ENCODE measurements around the gene PPFIA2.

The PPFIA2 gene

DNA sequence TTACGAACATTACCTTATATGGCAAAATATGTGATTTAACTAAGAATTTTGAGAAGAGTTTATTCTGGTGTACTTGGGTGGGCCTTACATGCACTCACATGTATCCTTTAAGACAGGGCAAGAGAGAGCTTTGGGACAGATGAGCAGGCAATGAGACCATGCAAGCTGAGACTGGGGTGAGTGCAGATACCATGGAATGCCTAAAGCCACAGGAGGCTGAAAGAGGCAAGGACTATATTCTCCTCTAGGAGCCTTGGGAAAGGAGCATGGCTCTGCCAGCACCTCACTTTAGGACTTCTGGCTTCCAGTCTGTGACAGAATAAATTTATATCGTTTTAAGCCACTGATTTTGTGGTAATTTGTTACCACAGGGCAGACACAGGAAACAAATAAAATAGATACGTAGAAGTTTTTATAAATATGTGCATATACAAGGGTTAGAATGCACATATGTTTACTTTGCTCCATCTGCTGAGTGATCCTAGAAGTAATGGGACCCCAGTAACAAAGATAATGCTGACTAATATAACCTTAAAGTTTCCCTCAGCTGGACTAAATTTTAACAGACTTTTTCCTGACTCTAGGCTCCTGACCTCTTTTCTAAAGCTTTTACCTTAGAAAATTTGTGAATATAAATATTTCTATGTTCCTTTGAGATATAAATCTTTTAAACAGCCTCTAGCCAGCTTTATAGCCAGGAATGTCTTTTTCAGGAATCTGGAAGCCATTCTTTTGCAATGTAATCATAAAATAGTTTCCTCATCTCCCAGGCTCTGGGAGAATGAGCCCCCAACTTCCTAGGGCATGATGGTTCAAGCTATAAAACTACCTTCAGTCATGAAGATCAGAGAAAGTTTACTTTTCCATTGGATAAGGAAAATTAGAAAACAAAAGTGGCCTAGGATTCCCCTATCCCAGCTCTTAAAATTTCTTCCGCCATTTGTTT lies 216.8 kb downstream of the PPFIA2 start:
- no peak for DNase-seq

- DNase-seq: no peak
Observed at GRCh38 chr12:81541121-81541520, 218.0 kb downstream of the PPFIA2 start.

- DNase-seq: no peak
Observed at GRCh38 chr12:81539279-81539678, 219.9 kb downstream of the PPFIA2 start.

GRCh38 chr12:81533054-81533453 lies 226.1 kb downstream of the PPFIA2 start:
- no peak for DNase-seq

- no peak for DNase-seq
Observed at GRCh38 chr12:81530352-81530751, 228.8 kb downstream of the PPFIA2 start.

DNA sequence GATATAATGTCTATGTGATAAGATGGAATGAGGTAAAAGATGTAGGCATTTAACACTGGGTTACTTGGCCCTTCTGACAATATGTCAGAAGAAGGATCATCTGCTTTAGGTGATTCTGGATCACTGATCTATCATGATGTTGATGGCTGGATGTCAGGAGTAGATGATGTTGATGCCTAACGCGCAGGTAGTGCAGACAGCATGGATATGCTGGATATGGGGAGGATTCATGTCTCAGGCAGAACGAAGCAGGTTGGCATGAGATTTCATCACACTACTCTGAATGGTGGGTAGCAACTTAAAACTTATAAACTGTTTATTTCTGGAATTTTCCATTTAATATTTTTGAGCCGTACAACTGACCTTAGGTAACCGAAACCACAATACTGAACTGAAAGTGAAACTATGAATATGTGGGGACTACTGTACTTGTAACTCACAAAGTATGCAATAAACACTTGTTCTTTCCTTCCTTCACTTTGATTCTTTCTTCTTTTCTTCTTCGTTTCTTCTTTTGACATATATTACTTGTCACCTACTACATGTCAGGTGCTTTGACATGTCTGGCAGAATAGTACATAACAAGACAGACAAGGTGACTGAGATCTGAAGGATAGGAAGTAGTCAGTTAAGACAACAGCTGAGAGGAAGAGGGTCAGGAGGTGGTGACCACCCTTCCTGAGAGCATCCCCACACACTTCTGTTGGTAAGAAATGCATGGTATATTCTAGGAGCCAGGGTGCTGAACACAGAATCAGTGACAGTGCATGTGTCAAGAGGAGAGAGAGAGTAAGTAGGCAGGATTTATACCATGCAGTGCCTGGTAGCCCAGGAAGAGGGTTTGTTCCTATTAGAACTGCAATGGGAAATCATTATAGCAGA lies 238.8 kb downstream of the PPFIA2 start:
- DNase-seq: no peak

- DNase-seq: no peak
Observed at GRCh38 chr12:81518638-81519037, 240.5 kb downstream of the PPFIA2 start.

DNA sequence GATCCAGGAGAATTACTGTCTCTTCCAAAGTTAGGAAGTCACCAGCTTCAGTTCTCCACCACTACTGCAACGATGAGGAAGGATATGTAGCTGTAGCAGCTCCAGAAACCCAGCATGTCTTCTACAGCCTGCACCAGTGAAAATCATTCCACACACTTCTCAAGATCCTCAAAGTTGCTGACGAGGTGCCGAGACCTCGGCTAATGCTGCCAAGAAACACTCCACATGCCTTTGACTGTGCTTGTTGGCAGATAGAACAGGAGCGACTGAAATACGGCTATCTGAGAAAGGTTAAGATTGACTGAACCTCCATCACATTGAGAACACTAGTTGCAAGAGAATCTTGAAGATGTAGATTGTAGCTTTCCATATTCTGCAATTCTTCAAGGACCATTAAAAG lies 241.9 kb downstream of the PPFIA2 start:
- DNase-seq: no peak

DNA sequence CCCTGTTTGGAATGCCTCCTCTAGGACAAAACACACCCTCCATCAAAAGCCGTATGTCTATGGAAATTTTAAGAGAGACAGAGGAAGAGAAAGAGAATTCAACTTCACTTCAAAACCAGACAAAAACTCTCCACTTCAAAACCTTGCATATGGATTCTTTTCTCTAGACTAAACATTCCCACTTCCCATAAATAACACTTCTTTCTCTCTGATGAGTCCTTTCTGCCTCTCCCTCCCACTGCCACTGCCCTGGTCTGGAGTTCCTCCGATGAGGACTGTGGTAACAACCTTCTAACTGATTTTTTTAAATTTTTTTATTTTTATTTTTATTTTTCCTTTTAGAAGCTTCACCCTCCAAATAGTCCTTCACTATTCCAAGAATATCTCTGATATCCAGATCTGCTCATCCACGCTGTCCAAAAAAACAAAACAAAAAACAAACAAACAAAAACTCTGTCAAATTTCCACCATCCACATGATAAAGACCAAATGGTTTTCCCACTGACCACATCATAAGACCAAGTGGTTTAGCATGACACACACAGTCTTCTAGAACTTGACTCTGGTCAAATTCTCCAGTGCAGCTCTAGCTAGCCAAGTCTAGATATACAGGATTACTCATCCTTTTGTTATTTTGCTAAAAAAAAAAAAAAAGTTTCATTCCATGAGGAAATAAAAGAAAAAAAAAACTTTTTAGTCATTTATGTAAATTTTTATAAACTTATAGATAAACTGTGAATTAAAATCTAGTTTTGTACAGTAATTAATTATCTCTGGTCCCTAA lies 256.0 kb downstream of the PPFIA2 start:
- no peak for DNase-seq

DNA sequence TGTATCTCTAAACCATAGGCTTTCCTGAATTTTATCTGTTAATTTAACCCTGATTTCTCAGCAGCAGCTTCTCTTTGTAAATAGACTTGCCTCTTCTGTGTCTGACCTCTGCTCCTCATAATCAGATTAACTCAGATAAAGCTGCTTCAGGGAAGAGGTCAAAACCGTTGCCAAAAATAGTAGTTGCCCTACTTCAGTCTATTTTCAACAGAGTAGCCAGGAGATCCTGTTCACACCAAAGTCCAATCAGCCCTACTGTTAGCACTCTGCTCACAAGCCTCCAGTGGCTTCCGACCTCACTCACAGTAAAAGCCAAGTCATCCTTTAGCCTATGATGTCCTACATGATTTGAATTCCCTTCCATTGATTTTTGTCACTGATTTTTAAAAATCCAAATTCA lies 258.4 kb downstream of the PPFIA2 start:
- no peak for DNase-seq

- DNase-seq: no peak
Observed at GRCh38 chr12:81499809-81500208, 259.3 kb downstream of the PPFIA2 start.

- DNase-seq: no peak
Observed at GRCh38 chr12:81492131-81492720, 266.9 kb downstream of the PPFIA2 start.

DNA sequence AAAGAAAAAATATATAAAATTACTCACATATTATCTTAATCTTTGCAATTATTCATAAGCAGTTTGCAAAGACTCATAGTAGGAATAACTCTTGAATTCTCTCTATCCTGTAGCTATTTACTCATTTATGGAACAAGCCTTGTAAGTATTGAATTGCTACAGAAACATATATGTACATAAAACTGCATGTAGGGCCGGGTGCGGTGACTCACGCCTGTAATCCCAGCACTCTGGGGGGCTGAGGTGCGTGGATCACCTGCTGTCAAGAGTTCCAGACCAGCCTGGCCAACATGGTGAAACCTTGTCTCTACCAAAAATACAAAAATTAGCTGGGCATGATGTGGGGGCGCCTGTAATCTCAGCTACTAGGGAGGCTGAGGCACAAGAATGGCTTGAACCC lies 286.2 kb downstream of the PPFIA2 start:
- no peak for DNase-seq

- DNase-seq: no peak
Observed at GRCh38 chr12:81470923-81471322, 288.2 kb downstream of the PPFIA2 start.

- DNase-seq: no peak
Observed at GRCh38 chr12:81468206-81468605, 290.9 kb downstream of the PPFIA2 start.

DNA sequence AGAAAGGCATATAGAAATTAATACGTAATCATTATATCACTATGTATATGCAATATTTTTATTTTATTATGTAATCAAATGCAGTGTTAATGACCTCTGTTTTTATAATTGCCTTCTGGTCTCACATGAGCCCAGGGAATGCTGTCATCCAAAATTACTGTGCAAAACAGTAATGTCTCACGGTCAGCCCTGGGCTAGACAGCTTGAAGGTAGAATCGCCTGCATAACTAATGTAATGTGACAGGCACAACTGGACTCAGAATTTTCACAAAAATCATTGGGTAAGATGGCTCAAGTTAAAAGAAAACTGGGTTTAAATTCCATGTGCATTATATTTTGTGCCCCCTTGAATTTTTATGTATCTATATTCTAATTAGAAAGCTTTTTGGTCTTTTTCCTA lies 293.3 kb downstream of the PPFIA2 start:
- no peak for DNase-seq

- DNase-seq: no peak
Observed at GRCh38 chr12:81465191-81465590, 294.0 kb downstream of the PPFIA2 start.

GRCh38 chr12:81461163-81461562 lies 298.0 kb downstream of the PPFIA2 start:
- DNase-seq: no peak

DNA sequence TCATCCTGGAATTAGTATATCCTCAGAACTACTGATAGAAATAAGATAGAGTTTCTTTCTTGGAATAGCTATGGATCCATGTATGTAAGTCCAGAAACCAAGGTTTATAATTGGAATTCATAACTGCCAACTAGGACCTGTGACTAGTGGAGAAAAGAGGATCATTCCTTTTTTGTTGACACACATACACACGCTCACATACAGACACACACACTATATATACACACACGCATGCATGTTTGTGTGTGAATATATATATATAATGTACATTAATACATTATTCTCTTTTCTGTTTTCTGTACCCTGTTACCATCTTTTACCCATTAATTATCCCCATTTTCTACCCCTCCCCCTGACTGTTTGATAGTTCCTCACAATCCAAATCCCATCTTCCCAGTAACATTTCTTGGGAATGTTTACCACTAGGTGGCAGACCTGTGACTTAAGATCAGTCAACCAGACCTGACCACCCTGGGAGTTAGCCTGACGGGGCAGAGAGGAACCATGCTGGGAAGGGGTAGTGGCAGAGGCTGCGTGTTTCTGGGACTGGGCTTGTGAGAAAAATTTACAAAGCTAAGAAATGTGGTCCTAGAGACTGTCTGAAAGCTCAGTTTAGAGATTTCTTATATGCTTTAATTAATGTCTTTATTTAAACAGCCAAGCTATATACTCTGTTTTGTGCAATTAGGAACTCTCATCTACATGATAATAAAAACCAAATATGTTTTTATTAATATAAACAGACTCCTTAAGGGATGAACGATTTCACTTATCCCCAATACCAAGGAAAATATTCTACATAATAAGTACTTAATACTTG lies 308.0 kb downstream of the PPFIA2 start:
- DNase-seq: peak; percentile 2

DNA sequence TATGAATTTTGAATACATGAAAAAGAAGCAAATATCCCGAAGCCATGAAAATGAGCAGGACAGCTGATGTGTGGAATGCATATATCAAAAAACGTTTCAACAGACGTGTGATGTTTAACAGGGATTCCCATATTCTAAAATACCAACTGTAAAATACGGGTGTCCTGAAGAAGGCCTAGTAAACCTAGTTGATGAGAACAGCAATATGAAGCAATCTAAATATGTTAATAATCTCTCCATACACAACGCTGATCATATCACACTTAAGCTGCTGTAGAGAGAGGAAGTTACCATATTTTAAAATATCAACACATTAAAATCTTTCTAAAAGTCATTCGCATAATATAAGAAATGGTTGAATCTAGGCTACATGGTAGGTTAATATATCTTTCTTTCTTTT lies 317.5 kb downstream of the PPFIA2 start:
- DNase-seq: no peak

- no peak for DNase-seq
Observed at GRCh38 chr12:81440001-81440400, 319.1 kb downstream of the PPFIA2 start.

GRCh38 chr12:81439344-81439743 lies 319.8 kb downstream of the PPFIA2 start:
- DNase-seq: no peak

All from activated CD4-positive, alpha-beta T cell treated with anti-CD3 and anti-CD28 coated beads, Interleukin-2, amount 50 U/mL, for 16 hours (primary cell).